Spleen (tissue), 7 donors: ENCODE data around the gene OR11L1.

ENCODE experiments used
- CTCF ChIP-seq, 11 experiments: fragments of 200-600 bp in 7 of 11; fragments of 450-650 bp in 4 of 11; sonication (generic) in 4 of 11; IDR thresholded peaks in 8 of 11; conservative IDR thresholded peaks in 3 of 11; 1 replicate in 7 of 11; 2 replicates in 4 of 11; pipeline versions ENCODE4 v1.4.0 to v1.8.0; 2016 to 2021; ENCODE audit warnings: antibody characterized with exemption in 11 of 11, inconsistent platforms in 4 of 11, mild to moderate bottlenecking in 1 of 11
- POLR2A ChIP-seq, 3 donors: fragments of 450-650 bp; IDR thresholded peaks; one replicate each; pipeline ENCODE4 v1.5.1; 2017; ENCODE audit warnings: antibody characterized with exemption in 3 of 3, mild to moderate bottlenecking in 1 of 3
- POLR2AphosphoS5 ChIP-seq, 3 donors: sonication (generic); formaldehyde crosslinking; IDR thresholded peaks; one replicate each; pipeline ENCODE4 v1.5.1; 2017; ENCODE audit warnings: antibody characterized with exemption in 3 of 3
- donor health status: DM: no; HTN: no; CAD: no; lungs with moderate emphysema.
- donor health status: DM: no; HTN: no; CAD: no.
- donor health status: DM: no; HTN: no; CAD: no.

GRCh38 chr1:247829656-247830055, 12.0 kb downstream of the OR11L1 start:
- TF ChIP-seq CTCF (IDR thresholded peaks at IDR 0.05 in 8 of 11, conservative IDR thresholded peaks at IDR 0.05 in 3 of 11) (no peak), POLR2A (IDR thresholded peaks at IDR 0.05) (no peak), POLR2AphosphoS5 (IDR thresholded peaks at IDR 0.05) (no peak)
